HepG2 (cell line): ENCODE data around the gene EXOC7. TPM values are rescaled to one million over a fixed set of nuclear protein-coding genes. Genes with fewer than 3 reads are reported as not detected.

Experiments
- ASH2L ChIP-seq: fragments of 300-600, 200-600 bp; sonication (generic); IDR thresholded peaks from 2 replicates; pipeline ENCODE4 v1.7.0; 2017; ENCODE audit warnings: low read depth, mild to moderate bottlenecking, moderate library complexity, mixed read lengths, low read length; ENCODE audit not compliant: insufficient read length
- CREB1 ChIP-seq, 2 experiments: fragments of 450-650 bp in 1 of 2; IDR thresholded peaks; 2 replicates each; pipeline ENCODE4 v1.6.1; 2016 to 2017; ENCODE audit warnings: control low read depth in 1 of 2, mild to moderate bottlenecking in 1 of 2, missing compliant biosample characterization in 1 of 2, missing genetic modification characterization in 1 of 2
- E2F2 ChIP-seq: sonication (generic); formaldehyde crosslinking; IDR thresholded peaks from 2 replicates; pipeline ENCODE4 v1.4.0; 2020; ENCODE audit warnings: missing genetic modification reagents, borderline replicate concordance
- ELF4 ChIP-seq: sonication (generic); formaldehyde crosslinking; IDR thresholded peaks from 2 replicates; pipeline ENCODE4 v1.5.0; 2020; ENCODE audit warnings: missing genetic modification reagents, mild to moderate bottlenecking, moderate library complexity, borderline replicate concordance
- EZH2 ChIP-seq: conservative IDR thresholded peaks from 2 replicates; pipeline ENCODE4 v1.6.1; 2012; ENCODE audit warnings: mild to moderate bottlenecking, low read depth, low read length, moderate library complexity
- LRRFIP1 ChIP-seq: sonication (generic); formaldehyde crosslinking; conservative IDR thresholded peaks from 2 replicates; pipeline ENCODE4 v1.4.0; 2020; ENCODE audit warnings: missing genetic modification reagents
- MED1 ChIP-seq: sonication (generic); formaldehyde crosslinking; IDR thresholded peaks from 2 replicates; pipeline ENCODE4 v1.4.0; 2020; ENCODE audit warnings: missing genetic modification reagents
- RNF219 ChIP-seq: sonication (generic); formaldehyde crosslinking; IDR thresholded peaks from 2 replicates; pipeline ENCODE4 v1.5.0; 2020; ENCODE audit warnings: mild to moderate bottlenecking, missing genetic modification reagents
- SP2 ChIP-seq: sonication (generic); formaldehyde crosslinking; IDR thresholded peaks from 2 replicates; pipeline ENCODE4 v1.5.1; 2020; ENCODE audit warnings: mild to moderate bottlenecking, missing genetic modification reagents
- TAF15 ChIP-seq: fragments of 200-400 bp; formaldehyde crosslinking; IDR thresholded peaks from one replicate; pipeline ENCODE4 v1.6.1; 2018; ENCODE audit warnings: mild to moderate bottlenecking, low read depth, low read length; ENCODE audit not compliant: poor library complexity, severe bottlenecking
- THYN1 ChIP-seq: sonication (generic); formaldehyde crosslinking; IDR thresholded peaks from 2 replicates; pipeline ENCODE4 v1.8.1; 2023; ENCODE audit warnings: low read depth, mild to moderate bottlenecking, moderate library complexity, missing genetic modification reagents, borderline replicate concordance
- TMF1 ChIP-seq: sonication (generic); formaldehyde crosslinking; IDR thresholded peaks from 2 replicates; pipeline ENCODE4 v1.8.1; 2022; ENCODE audit warnings: low read depth, missing genetic modification reagents
- USF2 ChIP-seq, 2 experiments: sonication (generic) in 1 of 2; formaldehyde crosslinking in 1 of 2; IDR thresholded peaks; 2 replicates each; pipeline versions ENCODE4 v1.5.1 to v1.6.1; 2011 to 2020; ENCODE audit warnings: borderline replicate concordance in 1 of 2, low read depth in 1 of 2, low read length in 1 of 2, mild to moderate bottlenecking in 1 of 2, missing genetic modification reagents in 1 of 2, moderate library complexity in 1 of 2
- ZBTB33 ChIP-seq: sonication (generic); formaldehyde crosslinking; IDR thresholded peaks from 2 replicates; pipeline ENCODE4 v1.4.0; 2020; ENCODE audit warnings: missing genetic modification reagents
- ZNF124 ChIP-seq: sonication (generic); formaldehyde crosslinking; IDR thresholded peaks from 2 replicates; pipeline ENCODE4 v1.4.0; 2020; ENCODE audit warnings: missing genetic modification reagents
- ZNF225 ChIP-seq: sonication (generic); formaldehyde crosslinking; IDR thresholded peaks from 2 replicates; pipeline ENCODE4 v1.4.0; 2020; ENCODE audit warnings: mild to moderate bottlenecking, missing genetic modification reagents
- ZNF558 ChIP-seq: sonication (generic); formaldehyde crosslinking; IDR thresholded peaks from 2 replicates; pipeline ENCODE4 v1.9.0; 2022; ENCODE audit warnings: mild to moderate bottlenecking, missing genetic modification reagents, borderline replicate concordance
- ZNF678 ChIP-seq: sonication (generic); formaldehyde crosslinking; IDR thresholded peaks from 2 replicates; pipeline ENCODE4 v1.4.0; 2020; ENCODE audit warnings: mild to moderate bottlenecking, missing genetic modification reagents
- ZNF841 ChIP-seq: sonication (generic); formaldehyde crosslinking; IDR thresholded peaks from 2 replicates; pipeline ENCODE4 v1.8.1; 2023; ENCODE audit warnings: missing genetic modification reagents, borderline replicate concordance
- ZNF850 ChIP-seq: sonication (generic); formaldehyde crosslinking; conservative IDR thresholded peaks from 2 replicates; pipeline ENCODE4 v1.9.0; 2021; ENCODE audit warnings: mild to moderate bottlenecking, missing genetic modification reagents
- polyA plus RNA-seq, 8 experiments: library from polyadenylated mRNA; depleted of rRNA in 3 of 8; stranded (reverse) in 7 of 8; unstranded in 1 of 8; fragments of >200 nt; fragmentation: Illumina TruSeq in 4 of 8; extraction: Trizol in 4 of 8; gene quantifications; 2 replicates each; pipeline versions ENCODE4 v1.2.1 to v1.2.3, GENCODE V29; 2011 to 2016; ENCODE audit warnings: low read depth in 4 of 8, missing spikeins in 1 of 8, mixed read lengths in 1 of 8; ENCODE audit not compliant: insufficient read depth in 1 of 8
- total RNA-seq, 5 experiments: library from RNA; depleted of rRNA; stranded (reverse); fragments of >200 nt; fragmentation: Illumina TruSeq; extraction: Trizol; gene quantifications; 2 replicates each; pipeline ENCODE4 v1.2.3, GENCODE V29; 2016; ENCODE audit warnings: low read depth in 1 of 5

Gene EXOC7
- total and polyA plus RNA-seq, 2 of the 13 experiments (the other 11 are each of a cell fraction or from before 2014, with no cell fraction given): 86.9 to 116 TPM

GRCh38 chr17:76102944-76103273, 678 bp downstream of the EXOC7 start (continued):
- TF ChIP-seq RNF219 (CRISPR knock-in tag) (no peak), ELF4 (CRISPR knock-in tag) (no peak), ZNF850 (CRISPR knock-in tag) (no peak), ZNF124 (CRISPR knock-in tag) (no peak), THYN1 (CRISPR knock-in tag) (no peak), MED1 (CRISPR knock-in tag) (no peak), ASH2L (no peak), ZNF558 (CRISPR knock-in tag) (no peak), E2F2 (CRISPR knock-in tag) (no peak), CREB1 (IDR thresholded peaks at IDR 0.05) (no peak), CREB1 (CRISPR knock-in tag; IDR thresholded peaks at IDR 0.05) (no peak), ZNF225 (CRISPR knock-in tag) (peak; percentile 32; the same call in 1 of the 2 replicates), USF2 (IDR thresholded peaks at IDR 0.05; ENCODE audit: low read depth, low read length) (no peak), USF2 (CRISPR knock-in tag; IDR thresholded peaks at IDR 0.05; ENCODE audit: borderline replicate concordance) (no peak), ZNF841 (CRISPR knock-in tag) (no peak), ZNF678 (CRISPR knock-in tag) (no peak), SP2 (CRISPR knock-in tag) (no peak), TAF15 (no peak), EZH2 (no peak), ZBTB33 (CRISPR knock-in tag) (no peak), LRRFIP1 (no peak), TMF1 (CRISPR knock-in tag) (peak; percentile 40; the same call in 1 of the 2 replicates)
